ENCODE measurements around the gene TEAD4. TPM values are rescaled to one million over a fixed set of nuclear protein-coding genes. Genes with fewer than 3 reads are reported as not detected.

Gene TEAD4
- total RNA-seq, 1 donor from 2014 or later, result 120 TPM

DNA sequence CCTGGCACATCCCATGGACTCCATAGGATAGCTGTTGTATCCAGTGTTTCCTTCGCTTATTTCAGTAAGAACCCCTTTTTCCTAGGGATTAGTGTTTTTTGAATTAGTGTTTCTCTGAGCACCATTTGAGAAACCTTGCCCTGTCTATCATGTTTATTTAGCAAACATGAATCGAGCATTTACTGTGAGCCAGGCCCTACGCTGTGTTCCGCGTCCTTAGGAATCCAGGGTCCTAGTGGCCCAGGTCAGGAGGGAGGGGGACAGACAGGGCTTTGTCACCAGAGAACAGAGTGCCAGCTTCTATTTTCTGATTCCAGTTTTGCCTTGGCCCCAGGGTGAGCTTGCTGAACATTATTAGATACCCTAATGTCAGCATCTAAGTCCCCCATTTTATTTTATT lies 2.5 kb downstream of the TEAD4 start:
- Mint-ChIP-seq H3K27me3 (ENCODE audit: unreplicated experiment) (peaks cover 16% of the 10 kb centered on the region), H3K9me3 (ENCODE audit: unreplicated experiment) (no peaks in the 10 kb centered on the region), H3K27ac (ENCODE audit: unreplicated experiment) (peak overlapping the region; percentile 18), H3K4me1 (ENCODE audit: unreplicated experiment) (peaks cover 62% of the 10 kb centered on the region), H3K36me3 (ENCODE audit: low read depth, unreplicated experiment) (peaks cover 15% of the 10 kb centered on the region), H3K4me3 (ENCODE audit: unreplicated experiment) (peak overlapping the region; percentile 97)
- DNase-seq (ENCODE audit: low spot score), result no peak
- TF ChIP-seq, protein P1, sequence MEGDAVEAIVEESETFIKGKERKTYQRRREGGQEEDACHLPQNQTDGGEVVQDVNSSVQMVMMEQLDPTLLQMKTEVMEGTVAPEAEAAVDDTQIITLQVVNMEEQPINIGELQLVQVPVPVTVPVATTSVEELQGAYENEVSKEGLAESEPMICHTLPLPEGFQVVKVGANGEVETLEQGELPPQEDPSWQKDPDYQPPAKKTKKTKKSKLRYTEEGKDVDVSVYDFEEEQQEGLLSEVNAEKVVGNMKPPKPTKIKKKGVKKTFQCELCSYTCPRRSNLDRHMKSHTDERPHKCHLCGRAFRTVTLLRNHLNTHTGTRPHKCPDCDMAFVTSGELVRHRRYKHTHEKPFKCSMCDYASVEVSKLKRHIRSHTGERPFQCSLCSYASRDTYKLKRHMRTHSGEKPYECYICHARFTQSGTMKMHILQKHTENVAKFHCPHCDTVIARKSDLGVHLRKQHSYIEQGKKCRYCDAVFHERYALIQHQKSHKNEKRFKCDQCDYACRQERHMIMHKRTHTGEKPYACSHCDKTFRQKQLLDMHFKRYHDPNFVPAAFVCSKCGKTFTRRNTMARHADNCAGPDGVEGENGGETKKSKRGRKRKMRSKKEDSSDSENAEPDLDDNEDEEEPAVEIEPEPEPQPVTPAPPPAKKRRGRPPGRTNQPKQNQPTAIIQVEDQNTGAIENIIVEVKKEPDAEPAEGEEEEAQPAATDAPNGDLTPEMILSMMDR (IDR thresholded peaks at IDR 0.05; ENCODE audit: unreplicated experiment), result no peak

GRCh38 chr12:2963154-2963759 lies 4.1 kb downstream of the TEAD4 start:
- DNase-seq (ENCODE audit: low spot score), result peak; percentile 15
- Mint-ChIP-seq H3K36me3 (ENCODE audit: low read depth, unreplicated experiment) (peaks cover 15% of the 10 kb centered on the region), H3K27me3 (ENCODE audit: unreplicated experiment) (peaks cover 12% of the 10 kb centered on the region), H3K9me3 (ENCODE audit: unreplicated experiment) (no peaks in the 10 kb centered on the region), H3K27ac (ENCODE audit: unreplicated experiment) (peak overlapping the region; percentile 99), H3K4me1 (ENCODE audit: unreplicated experiment) (peaks cover 48% of the 10 kb centered on the region), H3K4me3 (ENCODE audit: unreplicated experiment) (peak overlapping the region; percentile 83)
- TF ChIP-seq, protein P1 (IDR thresholded peaks at IDR 0.05; ENCODE audit: unreplicated experiment), result no peak

- Mint-ChIP-seq H3K27ac (ENCODE audit: unreplicated experiment) (peak overlapping the region; percentile 99), H3K4me3 (ENCODE audit: unreplicated experiment) (peak overlapping the region; percentile 83), H3K36me3 (ENCODE audit: low read depth, unreplicated experiment) (peaks cover 15% of the 10 kb centered on the region), H3K4me1 (ENCODE audit: unreplicated experiment) (peaks cover 45% of the 10 kb centered on the region), H3K27me3 (ENCODE audit: unreplicated experiment) (peaks cover 12% of the 10 kb centered on the region), H3K9me3 (ENCODE audit: unreplicated experiment) (no peaks in the 10 kb centered on the region)
- TF ChIP-seq, protein P1 (IDR thresholded peaks at IDR 0.05; ENCODE audit: unreplicated experiment), result no peak
- peak; percentile 42 for DNase-seq (ENCODE audit: low spot score)
Observed at GRCh38 chr12:2963760-2964292, 4.6 kb downstream of the TEAD4 start.

DNA sequence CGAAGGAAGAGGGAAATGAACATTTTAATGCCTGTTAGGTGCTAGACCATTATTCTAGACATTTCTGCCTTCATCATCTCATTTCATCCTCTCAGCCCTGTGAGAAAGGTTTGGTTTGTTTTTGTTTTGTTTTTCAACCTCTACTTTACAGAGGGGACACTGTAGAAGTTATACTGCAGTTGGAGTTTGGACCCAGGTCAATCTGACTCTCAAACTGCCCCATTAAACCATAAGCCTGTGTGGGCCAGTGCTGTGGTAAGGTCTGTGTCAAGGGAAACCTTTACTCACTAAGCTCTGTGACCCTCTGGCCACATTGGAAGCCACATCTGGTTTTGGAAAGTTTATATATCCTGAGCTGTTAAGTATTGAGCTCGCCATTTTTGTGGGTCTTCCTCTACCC lies 8.5 kb downstream of the TEAD4 start:
- Mint-ChIP-seq H3K4me3 (ENCODE audit: unreplicated experiment) (peak overlapping the region; percentile 51), H3K36me3 (ENCODE audit: low read depth, unreplicated experiment) (peaks cover 20% of the 10 kb centered on the region), H3K27me3 (ENCODE audit: unreplicated experiment) (peaks cover 2% of the 10 kb centered on the region), H3K27ac (ENCODE audit: unreplicated experiment) (no peak overlapping the region), H3K9me3 (ENCODE audit: unreplicated experiment) (no peaks in the 10 kb centered on the region), H3K4me1 (ENCODE audit: unreplicated experiment) (peaks cover 36% of the 10 kb centered on the region)
- DNase-seq (ENCODE audit: low spot score), result no peak
- TF ChIP-seq, protein P1 (IDR thresholded peaks at IDR 0.05; ENCODE audit: unreplicated experiment), result no peak

GRCh38 chr12:2970744-2971143 lies 11.5 kb downstream of the TEAD4 start:
- DNase-seq (ENCODE audit: low spot score), result no peak
- Mint-ChIP-seq H3K4me1 (ENCODE audit: unreplicated experiment) (peaks cover 33% of the 10 kb centered on the region), H3K36me3 (ENCODE audit: low read depth, unreplicated experiment) (peaks cover 33% of the 10 kb centered on the region), H3K27me3 (ENCODE audit: unreplicated experiment) (peaks cover 7% of the 10 kb centered on the region), H3K9me3 (ENCODE audit: unreplicated experiment) (no peaks in the 10 kb centered on the region), H3K27ac (ENCODE audit: unreplicated experiment) (peak overlapping the region; percentile 67), H3K4me3 (ENCODE audit: unreplicated experiment) (no peak overlapping the region)
- TF ChIP-seq, protein P1 (IDR thresholded peaks at IDR 0.05; ENCODE audit: unreplicated experiment), result no peak
